Activated naive CD8-positive, alpha-beta T cell (primary cell): ENCODE measurements around the gene USP48.

Experiments
- H3K27ac Mint-ChIP-seq: one replicate; pipeline ENCODE4 v1.8.0; 2021; ENCODE audit warnings: mixed read lengths
- H3K27me3 Mint-ChIP-seq: one replicate; pipeline ENCODE4 v1.8.0; 2021; ENCODE audit warnings: mixed read lengths
- H3K36me3 Mint-ChIP-seq: one replicate; pipeline ENCODE4 v1.8.0; 2021; ENCODE audit warnings: mixed read lengths
- H3K4me1 Mint-ChIP-seq: one replicate; pipeline ENCODE4 v1.8.0; 2021; ENCODE audit warnings: low read depth, mixed read lengths
- H3K4me3 Mint-ChIP-seq: one replicate; pipeline ENCODE4 v1.8.0; 2021; ENCODE audit warnings: mild to moderate bottlenecking, mixed read lengths
- H3K9me3 Mint-ChIP-seq: one replicate; pipeline ENCODE4 v1.8.0; 2021; ENCODE audit warnings: low read depth, mixed read lengths

Gene USP48

DNA sequence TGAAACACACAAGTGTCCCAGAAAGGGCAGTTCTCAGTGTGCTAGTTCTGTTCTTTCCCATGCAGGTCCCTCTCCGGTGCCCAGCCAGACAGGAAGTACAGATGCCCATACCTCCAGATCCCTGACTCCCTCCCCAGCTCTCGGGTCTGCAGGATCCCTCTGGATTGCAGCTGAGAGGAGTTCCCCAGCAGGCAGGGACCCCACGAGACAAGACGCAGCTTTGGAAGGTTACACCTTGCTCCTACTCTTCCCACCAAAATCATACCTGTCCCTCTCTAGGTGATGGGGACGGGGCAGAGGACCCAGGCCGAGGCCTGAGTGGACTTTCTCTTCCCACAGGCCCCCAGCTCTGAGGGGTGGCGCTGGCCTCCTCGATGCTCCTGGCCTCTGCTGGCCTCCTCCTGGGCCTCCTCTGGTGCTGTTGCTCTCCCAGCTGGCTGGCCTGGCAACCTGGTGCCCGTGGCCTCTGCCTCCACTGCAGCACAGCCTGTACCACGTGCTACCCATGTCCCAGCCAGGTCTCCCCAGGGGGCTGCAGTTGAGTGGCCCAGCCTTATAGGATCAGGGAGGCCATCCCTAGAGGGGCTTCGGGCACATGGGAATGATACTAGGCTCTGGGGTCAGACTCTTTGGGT lies 38.6 kb upstream of the USP48 start:
- Mint-ChIP-seq H3K4me3 (no peak overlapping the region), H3K27me3 (no peaks in the 10 kb centered on the region), H3K9me3 (no peaks in the 10 kb centered on the region), H3K36me3 (no peaks in the 10 kb centered on the region), H3K4me1 (peaks cover 2% of the 10 kb centered on the region), H3K27ac (no peak overlapping the region)

DNA sequence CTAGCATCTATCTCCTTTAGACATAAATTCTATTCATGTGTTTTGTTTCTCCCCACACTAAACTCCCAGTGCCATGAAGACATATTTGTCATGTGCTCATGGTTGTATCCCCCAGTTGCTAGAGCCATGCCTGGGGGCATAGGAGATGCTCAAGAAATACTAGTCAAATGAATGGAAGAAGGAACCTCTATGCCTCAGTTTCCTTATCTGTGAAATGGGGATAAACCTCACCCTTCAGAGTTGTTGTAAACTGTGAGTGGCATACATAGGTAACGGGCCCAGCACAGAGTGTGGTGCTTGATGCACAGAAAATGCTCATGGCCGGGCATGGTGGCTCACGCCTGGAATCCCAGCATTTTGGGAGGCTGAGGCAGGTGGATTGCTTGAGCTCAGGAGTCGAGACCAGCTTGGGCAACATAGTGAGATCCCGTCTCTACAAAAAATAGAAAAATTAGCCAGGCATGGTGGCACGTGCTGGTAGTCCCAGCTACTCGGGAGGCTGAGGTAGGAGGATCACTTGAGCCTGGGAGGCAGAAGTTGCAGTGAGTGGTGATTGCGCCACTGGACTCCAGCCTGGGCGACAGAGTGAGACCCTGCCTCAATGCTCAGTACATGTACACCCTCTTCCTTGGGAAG lies 37.8 kb upstream of the USP48 start:
- Mint-ChIP-seq H3K4me3 (no peak overlapping the region), H3K9me3 (no peaks in the 10 kb centered on the region), H3K4me1 (peaks cover 2% of the 10 kb centered on the region), H3K27ac (no peak overlapping the region), H3K27me3 (no peaks in the 10 kb centered on the region), H3K36me3 (no peaks in the 10 kb centered on the region)

- Mint-ChIP-seq H3K36me3 (no peaks in the 10 kb centered on the region), H3K4me3 (no peak overlapping the region), H3K27ac (no peak overlapping the region), H3K4me1 (peaks cover 6% of the 10 kb centered on the region), H3K9me3 (no peaks in the 10 kb centered on the region), H3K27me3 (peaks cover 3% of the 10 kb centered on the region)
These were observed 35.7 kb upstream of the USP48 start for GRCh38 chr1:21818656-21819055.

- no peak overlapping the region for H3K27ac Mint-ChIP-seq
- H3K9me3 Mint-ChIP-seq: no peaks in the 10 kb centered on the region
- H3K4me1 Mint-ChIP-seq: peaks cover 6% of the 10 kb centered on the region
- H3K36me3 Mint-ChIP-seq: no peaks in the 10 kb centered on the region
- peaks cover 9% of the 10 kb centered on the region for H3K27me3 Mint-ChIP-seq
- no peak overlapping the region for H3K4me3 Mint-ChIP-seq
These were observed 33.8 kb upstream of the USP48 start for GRCh38 chr1:21816602-21817302.

- H3K27me3 Mint-ChIP-seq: peaks cover 11% of the 10 kb centered on the region
- H3K9me3 Mint-ChIP-seq: no peaks in the 10 kb centered on the region
- H3K4me3 Mint-ChIP-seq: no peak overlapping the region
- no peak overlapping the region for H3K27ac Mint-ChIP-seq
- no peaks in the 10 kb centered on the region for H3K36me3 Mint-ChIP-seq
- peaks cover 6% of the 10 kb centered on the region for H3K4me1 Mint-ChIP-seq
These were observed 32.9 kb upstream of the USP48 start for GRCh38 chr1:21815724-21816321.

DNA sequence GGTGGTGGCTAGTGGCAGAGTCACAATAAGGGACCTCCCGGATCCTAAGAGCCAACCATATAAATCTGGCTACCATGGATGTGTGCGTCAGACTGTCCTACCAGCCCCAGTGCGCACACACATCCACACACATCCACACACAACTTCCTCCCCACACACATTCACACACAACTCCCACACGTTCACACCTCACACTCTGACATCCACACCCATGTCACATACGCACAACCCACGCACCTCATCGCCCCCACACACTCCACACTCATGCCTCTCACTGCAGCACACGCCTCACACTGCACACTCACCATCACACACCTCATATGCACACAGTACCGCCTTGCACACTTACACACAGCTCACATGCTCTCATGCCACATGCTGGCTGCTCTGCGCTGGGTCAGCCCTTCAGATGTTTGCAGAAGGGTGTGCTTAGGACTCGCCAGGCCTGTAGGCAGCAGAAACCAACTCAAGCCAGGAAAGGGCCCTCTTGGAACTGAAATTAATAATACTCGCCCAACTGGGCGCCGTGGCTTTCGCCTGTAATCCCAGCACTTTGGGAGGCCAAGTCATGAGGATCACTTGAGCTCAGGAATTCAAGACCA lies 32.1 kb upstream of the USP48 start:
- H3K27me3 Mint-ChIP-seq: peaks cover 12% of the 10 kb centered on the region
- no peak overlapping the region for H3K27ac Mint-ChIP-seq
- H3K4me3 Mint-ChIP-seq: peak overlapping the region; percentile 83
- H3K9me3 Mint-ChIP-seq: no peaks in the 10 kb centered on the region
- H3K4me1 Mint-ChIP-seq: peaks cover 6% of the 10 kb centered on the region
- no peaks in the 10 kb centered on the region for H3K36me3 Mint-ChIP-seq

GRCh38 chr1:21814241-21814918 lies 31.4 kb upstream of the USP48 start:
- Mint-ChIP-seq H3K36me3 (no peaks in the 10 kb centered on the region), H3K4me1 (peaks cover 6% of the 10 kb centered on the region), H3K9me3 (no peaks in the 10 kb centered on the region), H3K27ac (no peak overlapping the region), H3K27me3 (peaks cover 12% of the 10 kb centered on the region), H3K4me3 (peak overlapping the region; percentile 83)

DNA sequence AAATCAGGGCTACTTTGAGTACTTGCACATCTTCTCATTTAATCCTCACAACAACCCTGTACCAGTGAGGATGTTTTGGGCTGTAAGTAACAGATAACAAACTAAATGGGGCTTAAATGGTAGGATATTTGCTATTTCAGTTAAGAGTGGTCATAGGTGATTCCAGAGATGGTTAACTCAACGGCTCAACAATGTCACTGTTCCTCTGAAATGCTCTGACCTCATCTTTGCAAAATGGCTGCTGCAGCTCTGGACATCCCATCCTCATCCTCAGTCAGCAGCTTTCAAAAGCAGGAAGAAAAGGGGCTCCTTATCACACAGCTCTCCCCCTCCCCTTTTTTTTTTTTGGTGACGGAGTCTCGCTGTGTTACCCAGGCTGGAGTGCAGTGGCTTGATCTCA lies 30.6 kb upstream of the USP48 start:
- no peak overlapping the region for H3K27ac Mint-ChIP-seq
- peak overlapping the region; percentile 40 for H3K4me3 Mint-ChIP-seq
- H3K36me3 Mint-ChIP-seq: no peaks in the 10 kb centered on the region
- H3K4me1 Mint-ChIP-seq: peaks cover 5% of the 10 kb centered on the region
- no peaks in the 10 kb centered on the region for H3K9me3 Mint-ChIP-seq
- peaks cover 12% of the 10 kb centered on the region for H3K27me3 Mint-ChIP-seq

- Mint-ChIP-seq H3K9me3 (no peaks in the 10 kb centered on the region), H3K27me3 (peaks cover 12% of the 10 kb centered on the region), H3K4me3 (no peak within 1 kb of the TSS), H3K36me3 (no peaks in the 10 kb centered on the region), H3K4me1 (peaks cover 4% of the 10 kb centered on the region), H3K27ac (peak within 1 kb of the TSS; percentile 54)
These were observed 28.9 kb upstream of the USP48 start, which contains the start of gene LDLRAD2 for GRCh38 chr1:21811875-21812305. Gene LDLRAD2 (plus strand): TSS chr1:21812265. CDS start chr1:21812452, 187 bp downstream.

GRCh38 chr1:21804536-21804935 lies 21.6 kb upstream of the USP48 start:
- Mint-ChIP-seq H3K4me1 (no peaks in the 10 kb centered on the region), H3K27ac (no peak overlapping the region), H3K9me3 (no peaks in the 10 kb centered on the region), H3K4me3 (no peak overlapping the region), H3K36me3 (no peaks in the 10 kb centered on the region), H3K27me3 (peaks cover 3% of the 10 kb centered on the region)

GRCh38 chr1:21801100-21801499 lies 18.2 kb upstream of the USP48 start:
- H3K4me3 Mint-ChIP-seq: no peak overlapping the region

GRCh38 chr1:21799730-21800129 lies 16.8 kb upstream of the USP48 start:
- Mint-ChIP-seq H3K36me3 (no peaks in the 10 kb centered on the region), H3K4me3 (no peak overlapping the region)

More at GRCh38 chr1:21801100-21801499, 18.2 kb upstream of the USP48 start:
- H3K27me3 Mint-ChIP-seq: peaks cover 3% of the 10 kb centered on the region
- no peaks in the 10 kb centered on the region for H3K9me3 Mint-ChIP-seq
- H3K27ac Mint-ChIP-seq: no peak overlapping the region
- no peaks in the 10 kb centered on the region for H3K36me3 Mint-ChIP-seq
- H3K4me1 Mint-ChIP-seq: no peaks in the 10 kb centered on the region

DNA sequence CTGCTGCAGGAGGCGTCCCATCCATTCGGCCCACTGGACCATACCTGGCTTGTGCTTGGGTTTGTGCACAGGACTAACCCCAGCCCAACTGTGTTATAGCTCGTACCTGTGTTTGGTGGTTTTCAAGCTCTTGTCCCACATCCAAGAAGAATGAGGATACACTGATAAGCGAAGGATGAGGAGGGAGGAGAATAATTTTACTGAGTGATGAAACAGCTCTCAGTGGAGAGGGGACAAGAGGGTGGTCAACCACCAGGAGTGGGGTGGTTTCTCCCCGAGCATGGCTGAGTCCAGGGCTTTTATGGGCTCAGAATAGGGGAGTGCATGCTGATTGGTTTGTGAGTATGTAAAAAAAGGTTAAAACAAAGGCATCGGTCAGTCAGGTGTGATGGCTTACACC lies 12.1 kb upstream of the USP48 start:
- Mint-ChIP-seq H3K36me3 (no peaks in the 10 kb centered on the region), H3K9me3 (peaks cover 6% of the 10 kb centered on the region), H3K4me3 (no peak overlapping the region), H3K4me1 (no peaks in the 10 kb centered on the region), H3K27ac (no peak overlapping the region), H3K27me3 (no peaks in the 10 kb centered on the region)

More at GRCh38 chr1:21799730-21800129, 16.8 kb upstream of the USP48 start:
- H3K27ac Mint-ChIP-seq: no peak overlapping the region
- no peaks in the 10 kb centered on the region for H3K4me1 Mint-ChIP-seq
- H3K27me3 Mint-ChIP-seq: peaks cover 3% of the 10 kb centered on the region
- H3K9me3 Mint-ChIP-seq: peaks cover 3% of the 10 kb centered on the region

DNA sequence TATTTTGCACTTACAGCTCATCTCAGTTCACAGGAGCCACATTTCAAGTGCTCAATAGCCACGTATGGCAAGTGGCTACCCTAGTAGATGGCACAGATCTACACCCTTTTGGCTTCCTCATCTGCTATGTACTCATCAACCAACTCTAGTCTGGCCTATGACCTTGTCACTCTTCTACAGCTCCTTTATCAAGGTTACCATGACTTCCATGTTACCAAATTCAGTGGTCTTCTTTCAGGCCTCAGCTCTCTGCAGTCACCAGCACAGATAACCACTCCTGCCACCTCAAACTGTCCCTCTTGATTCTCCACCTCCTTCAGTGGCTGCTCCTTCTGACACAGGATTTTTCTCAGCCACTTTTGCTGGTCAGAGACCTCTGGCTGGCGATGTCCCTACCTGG lies 11.7 kb upstream of the USP48 start:
- no peak overlapping the region for H3K4me3 Mint-ChIP-seq
- H3K4me1 Mint-ChIP-seq: no peaks in the 10 kb centered on the region
- H3K27ac Mint-ChIP-seq: no peak overlapping the region
- no peaks in the 10 kb centered on the region for H3K36me3 Mint-ChIP-seq
- no peaks in the 10 kb centered on the region for H3K27me3 Mint-ChIP-seq
- peaks cover 6% of the 10 kb centered on the region for H3K9me3 Mint-ChIP-seq
